Stimulated activated CD4-positive, alpha-beta T cell treated with anti-CD3 and anti-CD28 coated beads, Interleukin-1b, Interleukin-23, amount 100 ng/mL, for 48 hours (primary cell): Measurements from ENCODE around the gene PPP3R1.

ENCODE experiments used
- DNase-seq: peaks from one replicate; pipeline ENCODE4 v3.0.0-alpha.2; 2020

The PPP3R1 gene

DNA sequence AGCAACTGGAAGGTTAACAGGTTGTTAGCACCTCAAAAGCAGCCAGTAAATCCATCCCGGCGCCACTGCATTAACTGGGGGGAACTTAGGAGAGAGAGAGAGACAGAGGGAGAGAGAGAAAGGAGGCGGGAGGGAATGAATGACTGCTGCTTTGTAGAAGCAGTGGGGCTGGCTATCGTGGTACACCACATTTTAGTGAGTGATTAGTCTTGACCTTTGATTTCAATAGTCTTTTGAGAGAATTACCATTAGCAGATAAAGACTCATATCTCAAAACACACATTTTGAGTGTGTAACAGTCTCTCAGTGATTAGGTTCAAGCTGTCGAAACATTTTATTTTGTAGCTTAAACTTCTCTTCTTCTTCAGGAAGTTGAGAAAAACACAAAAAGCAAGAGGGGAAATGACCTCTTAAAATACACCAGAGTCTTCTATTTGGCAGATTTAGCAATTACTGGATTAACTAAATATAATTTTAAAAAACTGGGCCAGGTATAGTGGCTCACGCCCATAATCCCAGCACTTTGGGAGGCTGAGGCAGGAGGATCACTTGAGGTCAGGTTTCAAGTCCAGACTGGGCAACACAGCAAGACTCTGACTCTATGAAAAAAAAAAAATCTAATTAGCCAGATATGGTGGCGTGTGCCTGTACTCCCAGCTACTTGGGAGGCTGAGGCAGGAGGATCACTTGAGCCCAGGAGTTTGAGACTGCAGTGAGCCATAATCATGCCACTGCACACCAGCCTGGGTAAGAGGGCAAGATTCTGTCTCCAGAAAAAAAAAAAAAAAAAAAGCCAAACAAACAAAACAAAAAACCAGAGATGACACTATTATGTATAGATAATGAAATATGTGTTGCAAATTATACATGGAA, 116.6 kb downstream of the PPP3R1 start:
- DNase-seq: no peak

DNA sequence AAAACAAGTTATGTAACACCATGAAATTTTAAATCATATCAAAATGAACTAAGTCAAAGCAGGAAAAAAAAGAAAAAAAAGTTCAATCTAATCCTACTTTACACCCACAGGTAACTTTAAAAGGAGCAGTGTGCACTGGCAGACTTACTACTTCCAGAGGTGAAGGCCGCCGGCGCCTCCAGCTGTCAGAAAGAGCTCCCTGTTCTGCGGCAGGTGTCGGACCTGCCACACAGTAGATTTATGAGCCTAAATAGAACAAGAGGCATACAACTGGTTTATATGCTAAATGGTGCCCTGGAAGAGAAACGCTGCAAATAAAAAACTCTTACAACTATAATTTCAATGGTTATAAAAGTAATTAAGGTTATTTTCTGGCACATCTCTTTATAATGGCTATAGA, 117.8 kb downstream of the PPP3R1 start:
- DNase-seq: no peak

DNA sequence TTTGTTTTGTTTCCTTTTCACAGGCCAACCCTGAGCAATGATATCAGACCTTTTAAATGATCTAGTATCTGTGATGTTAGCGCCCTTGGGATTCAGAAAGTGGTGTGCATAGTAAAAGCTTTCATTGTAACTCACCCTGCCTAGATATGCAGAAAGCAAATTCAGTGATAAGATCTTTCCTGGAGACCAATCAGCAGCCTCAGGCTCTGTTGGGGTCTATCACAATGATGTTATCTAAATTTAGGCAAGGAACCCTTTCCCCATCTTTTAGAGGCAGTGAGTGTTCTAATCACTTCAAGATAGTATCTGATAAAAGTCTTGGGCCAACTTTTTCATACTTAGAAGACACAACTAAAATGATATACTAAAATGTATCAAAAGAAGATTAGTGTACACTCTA, 118.2 kb downstream of the PPP3R1 start:
- no peak for DNase-seq
